KBM-7 (cell line): ENCODE data around the gene RALGAPA1.
A peak's percentile ranks its signal among the peaks of the same experiment; 100 is the strongest.
"Not testable (repeated sequence)": the region's sequence is repeated elsewhere in the genome, so short reads cannot be mapped to it uniquely, and the experiment has no call there.

Experiments
- DNase-seq: peaks from one replicate; pipeline ENCODE4 v3.0.0-alpha.2; 2015
- in situ Hi-C: fragments of 300-500 bp; cut with MboI; formaldehyde crosslinking; loops from 2 replicates; pipeline ENCODE4 v1.14.3; 2020; ENCODE audit warnings: low sequenced_read_pairs, low pct_unique_long_range_greater_than_20kb, mixed read lengths

The RALGAPA1 gene

GRCh38 chr14:35777550-35777949 lies 31.5 kb downstream of the RALGAPA1 start:
- DNase-seq, in situ Hi-C loops: not testable (repeated sequence)

DNA sequence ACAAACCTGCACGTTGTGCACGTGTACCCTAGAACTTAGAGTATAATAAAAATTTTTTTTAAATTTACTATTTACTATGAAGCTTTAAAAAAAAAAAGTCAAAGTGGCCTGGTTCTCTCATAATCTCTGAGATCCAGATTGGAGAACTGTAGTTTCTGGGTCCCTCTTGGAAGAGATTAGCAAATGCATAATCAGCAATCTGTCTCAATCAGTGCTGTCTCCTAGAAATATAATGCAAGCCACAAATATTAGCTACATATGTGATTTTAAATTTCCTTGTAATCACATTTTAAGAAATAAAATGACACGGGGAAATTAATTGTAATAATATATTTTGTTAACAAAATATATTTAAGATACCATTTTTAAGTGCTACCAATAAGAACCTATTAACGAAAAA lies 32.3 kb downstream of the RALGAPA1 start:
- in situ Hi-C loops: no loop called here
- DNase-seq: no peak

DNA sequence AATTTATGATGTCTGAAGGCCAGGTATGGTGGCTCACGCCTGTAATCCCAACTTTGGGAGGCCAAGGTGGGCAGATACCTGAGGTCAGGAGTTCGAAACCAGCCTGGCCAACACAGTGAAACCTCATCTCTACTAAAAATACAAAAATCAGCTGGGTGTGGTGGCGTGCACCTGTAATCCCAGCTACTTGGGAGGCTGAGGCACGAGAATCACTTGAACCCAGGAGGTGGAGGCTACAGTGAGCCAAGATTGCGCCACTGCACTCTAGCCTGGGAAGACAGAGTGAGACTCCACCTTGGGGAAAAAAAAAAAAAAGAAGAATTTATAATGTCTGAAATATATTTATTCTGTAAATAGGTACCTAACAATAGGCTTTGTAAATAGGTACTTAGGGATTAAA lies 33.0 kb downstream of the RALGAPA1 start:
- DNase-seq, in situ Hi-C loops: not testable (repeated sequence)

GRCh38 chr14:35766700-35767082 lies 42.4 kb downstream of the RALGAPA1 start:
- DNase-seq: peak; percentile 23
- in situ Hi-C loops: no loop called here

GRCh38 chr14:35766036-35766699 lies 42.9 kb downstream of the RALGAPA1 start:
- in situ Hi-C loops: no loop called here
- DNase-seq: no peak

DNA sequence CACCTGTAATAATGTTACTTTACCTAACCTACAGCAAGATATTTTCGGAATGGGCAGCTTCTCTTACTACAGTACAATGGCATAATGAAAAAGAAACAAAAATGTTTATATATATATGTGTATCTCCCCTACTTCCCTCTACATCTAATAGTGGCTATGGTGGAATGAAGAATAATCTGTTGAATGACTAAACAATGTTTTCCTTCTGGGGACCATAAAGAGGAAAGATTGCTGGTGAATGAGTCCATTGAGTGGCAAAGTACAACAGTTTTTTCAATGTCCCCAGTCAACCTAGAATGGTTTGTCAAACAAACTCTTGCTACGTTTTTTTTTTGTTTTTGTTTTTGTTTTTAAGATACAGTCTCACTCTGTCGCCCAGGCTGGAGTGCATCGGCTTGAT lies 47.2 kb downstream of the RALGAPA1 start:
- DNase-seq: no peak
- in situ Hi-C loops: no loop called here

GRCh38 chr14:35760143-35760542 lies 49.0 kb downstream of the RALGAPA1 start:
- DNase-seq: no peak
- in situ Hi-C loops: no loop called here

- DNase-seq: no peak
- in situ Hi-C loops: no loop called here
These were observed 50.5 kb downstream of the RALGAPA1 start for GRCh38 chr14:35758523-35759129.

GRCh38 chr14:35754671-35755070 lies 54.4 kb downstream of the RALGAPA1 start:
- no peak for DNase-seq
- in situ Hi-C loops: no loop called here

- DNase-seq: no peak
- in situ Hi-C loops: no loop called here
These were observed 56.7 kb downstream of the RALGAPA1 start for GRCh38 chr14:35752380-35752779.

DNA sequence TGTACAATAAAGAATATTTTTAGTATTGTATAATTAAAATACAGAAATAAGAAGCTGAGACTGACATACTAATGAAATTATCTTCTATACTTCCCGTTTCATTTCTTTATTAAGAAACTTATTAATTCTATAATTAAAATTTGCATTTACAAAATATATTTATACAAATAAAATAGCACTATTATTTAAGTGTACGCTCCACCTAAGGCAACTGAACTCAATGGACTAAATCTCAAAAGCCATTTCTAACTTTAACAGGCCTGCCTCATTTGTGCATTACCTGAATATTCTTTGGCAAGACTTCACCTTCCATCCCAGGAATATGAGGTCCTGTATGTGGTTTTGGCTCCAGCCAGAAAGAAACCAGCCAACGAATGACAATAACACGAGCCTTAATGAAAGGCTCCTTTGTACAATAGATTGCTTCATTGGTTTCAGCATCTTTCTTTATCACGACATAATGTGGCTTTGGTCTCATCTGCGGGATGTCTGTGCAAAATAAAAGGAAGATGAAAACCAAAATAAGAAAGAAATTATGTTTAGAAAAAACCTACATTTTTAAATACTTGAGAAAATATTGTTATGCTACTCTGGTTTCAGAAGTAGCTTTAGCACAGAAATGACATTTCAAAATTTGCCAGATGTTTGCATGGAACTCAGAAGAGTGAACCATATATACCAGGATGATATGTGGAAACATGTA lies 58.7 kb downstream of the RALGAPA1 start:
- in situ Hi-C loops: no loop called here
- DNase-seq: no peak

GRCh38 chr14:35747379-35747778 lies 61.7 kb downstream of the RALGAPA1 start:
- DNase-seq: no peak
- in situ Hi-C loops: no loop called here

DNA sequence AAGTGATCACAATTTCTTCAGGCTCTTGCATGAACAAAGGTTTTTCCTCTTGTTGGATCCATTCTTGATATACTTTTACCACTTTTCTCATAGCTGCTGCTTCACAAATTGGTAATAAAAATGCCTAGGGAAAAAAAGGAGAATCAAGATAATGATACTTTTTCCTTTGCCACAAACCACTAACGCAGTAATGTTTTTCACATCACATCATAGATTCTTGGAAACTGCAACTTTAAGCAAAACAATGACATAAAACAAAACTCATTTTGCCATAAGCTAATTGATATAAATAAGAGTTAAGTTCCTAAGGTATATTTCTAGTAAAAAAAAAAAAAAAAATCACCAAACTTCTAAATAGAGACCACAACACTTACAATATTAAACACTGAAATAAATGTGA lies 66.7 kb downstream of the RALGAPA1 start:
- in situ Hi-C loops: no loop called here
- no peak for DNase-seq

- in situ Hi-C loops: no loop called here
- DNase-seq: no peak
These were observed 67.1 kb downstream of the RALGAPA1 start for GRCh38 chr14:35742032-35742371.

- in situ Hi-C loops: no loop called here
- DNase-seq: no peak
These were observed 67.6 kb downstream of the RALGAPA1 start for GRCh38 chr14:35741345-35742031.

DNA sequence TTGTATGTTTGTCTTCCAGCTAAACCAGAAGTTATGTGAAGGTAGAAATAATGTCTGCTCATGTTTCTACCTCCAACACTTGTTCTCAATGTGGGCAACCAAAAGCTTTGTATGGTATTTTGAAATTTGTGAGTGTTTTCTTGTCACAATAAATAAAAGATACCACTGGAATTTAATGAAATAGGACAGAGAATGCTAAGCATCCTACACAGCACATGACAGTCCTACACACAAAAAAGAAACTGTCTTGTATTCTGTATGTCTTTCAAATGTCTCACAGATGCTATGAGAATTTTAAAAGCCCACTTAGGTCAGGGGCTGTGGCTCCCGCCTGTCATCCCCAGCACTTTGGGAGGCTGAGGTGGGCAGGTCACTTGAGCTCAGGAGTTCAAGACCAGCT lies 68.9 kb downstream of the RALGAPA1 start:
- no peak for DNase-seq
- in situ Hi-C loops: no loop called here

DNA sequence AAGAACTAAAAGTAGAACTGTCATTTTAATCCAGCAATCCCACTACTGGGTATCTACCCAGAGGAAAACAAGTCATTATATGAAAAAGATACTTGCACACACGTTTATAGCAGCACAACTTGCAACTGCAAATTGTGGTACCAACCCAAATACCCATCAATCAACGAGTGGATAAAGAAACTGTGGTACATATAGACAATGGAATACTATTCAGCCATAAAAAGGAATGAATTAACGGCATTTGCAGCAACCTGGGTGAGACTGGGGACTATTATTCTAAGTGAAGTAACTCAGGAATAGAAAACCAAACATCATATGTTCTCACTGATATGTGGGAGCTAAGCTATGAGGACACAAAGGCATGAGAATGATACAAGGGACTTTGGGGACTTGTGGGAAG lies 73.9 kb downstream of the RALGAPA1 start:
- DNase-seq, in situ Hi-C loops: not testable (repeated sequence)

- in situ Hi-C loops: not testable (repeated sequence)
These were observed 75.6 kb downstream of the RALGAPA1 start for GRCh38 chr14:35733510-35733909.

GRCh38 chr14:35730871-35731270 lies 78.2 kb downstream of the RALGAPA1 start:
- in situ Hi-C loops: no loop called here
- DNase-seq: no peak

More at GRCh38 chr14:35733510-35733909, 75.6 kb downstream of the RALGAPA1 start:
- DNase-seq: not testable (repeated sequence)

GRCh38 chr14:35727764-35728163 lies 81.3 kb downstream of the RALGAPA1 start:
- in situ Hi-C loops: no loop called here
- no peak for DNase-seq
